CD4-positive, alpha-beta T cell treated with Interleukin-15 for 4 hours (primary cell): ENCODE measurements around the gene BRPF1.

Experiments used
- DNase-seq: peaks from one replicate; pipeline ENCODE4 v3.0.0-alpha.2; 2020; ENCODE audit warnings: low spot score

The BRPF1 gene

GRCh38 chr3:9736831-9737230 is 5.3 kb downstream of the BRPF1 start:
- no peak for DNase-seq

DNA sequence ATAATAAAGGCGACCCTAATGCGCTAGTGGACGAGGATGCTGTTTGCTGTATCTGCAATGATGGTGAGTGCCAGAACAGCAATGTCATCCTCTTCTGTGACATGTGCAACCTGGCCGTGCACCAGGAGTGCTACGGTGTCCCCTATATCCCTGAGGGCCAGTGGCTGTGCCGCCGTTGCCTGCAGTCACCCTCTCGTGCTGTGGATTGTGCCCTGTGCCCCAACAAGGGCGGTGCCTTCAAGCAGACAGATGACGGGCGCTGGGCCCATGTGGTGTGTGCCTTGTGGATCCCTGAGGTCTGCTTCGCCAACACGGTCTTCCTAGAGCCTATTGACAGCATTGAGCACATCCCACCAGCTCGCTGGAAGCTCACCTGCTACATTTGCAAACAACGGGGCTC is 7.6 kb downstream of the BRPF1 start:
- DNase-seq: no peak

DNA sequence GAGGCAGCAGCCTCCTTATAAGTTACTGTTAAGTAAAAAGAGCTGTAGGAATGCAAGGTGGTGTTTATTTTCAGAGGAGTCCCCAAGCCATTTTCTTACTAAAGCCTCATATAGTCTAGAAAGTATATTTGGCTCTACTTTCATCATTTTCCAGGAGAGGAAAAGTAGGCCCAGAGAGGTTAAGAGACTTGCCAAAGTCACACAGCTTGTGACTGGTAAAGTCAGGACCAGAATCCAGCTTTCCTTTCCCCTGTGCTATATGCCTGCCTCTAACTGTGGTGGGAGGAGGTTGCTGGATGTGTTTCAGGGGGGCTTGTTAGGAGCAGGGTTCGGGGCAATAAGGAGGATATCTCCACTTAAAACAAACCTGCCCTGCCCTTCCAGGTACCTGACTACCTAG is 11.0 kb downstream of the BRPF1 start:
- no peak for DNase-seq

DNA sequence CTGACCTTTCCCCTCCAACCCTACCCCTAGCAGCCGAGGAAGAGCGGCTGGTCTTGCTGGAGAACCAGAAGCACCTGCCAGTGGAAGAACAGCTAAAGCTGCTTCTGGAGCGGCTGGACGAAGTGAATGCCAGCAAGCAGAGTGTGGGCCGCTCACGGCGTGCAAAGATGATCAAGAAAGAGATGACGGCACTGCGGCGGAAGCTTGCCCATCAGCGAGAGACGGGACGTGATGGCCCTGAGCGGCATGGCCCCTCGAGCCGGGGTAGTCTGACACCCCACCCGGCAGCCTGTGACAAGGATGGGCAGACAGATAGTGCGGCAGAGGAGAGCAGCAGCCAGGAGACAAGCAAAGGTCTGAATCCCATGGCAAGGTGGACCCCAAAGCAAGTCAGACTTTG is 12.0 kb downstream of the BRPF1 start:
- DNase-seq: no peak

- no peak for DNase-seq
Measured at GRCh38 chr3:9744162-9744561, 12.6 kb downstream of the BRPF1 start.

GRCh38 chr3:9745521-9745920 is 14.0 kb downstream of the BRPF1 start:
- no peak for DNase-seq

GRCh38 chr3:9746330-9746729 is 14.8 kb downstream of the BRPF1 start:
- DNase-seq: no peak

GRCh38 chr3:9747267-9747666 is 15.7 kb downstream of the BRPF1 start:
- DNase-seq: no peak

DNA sequence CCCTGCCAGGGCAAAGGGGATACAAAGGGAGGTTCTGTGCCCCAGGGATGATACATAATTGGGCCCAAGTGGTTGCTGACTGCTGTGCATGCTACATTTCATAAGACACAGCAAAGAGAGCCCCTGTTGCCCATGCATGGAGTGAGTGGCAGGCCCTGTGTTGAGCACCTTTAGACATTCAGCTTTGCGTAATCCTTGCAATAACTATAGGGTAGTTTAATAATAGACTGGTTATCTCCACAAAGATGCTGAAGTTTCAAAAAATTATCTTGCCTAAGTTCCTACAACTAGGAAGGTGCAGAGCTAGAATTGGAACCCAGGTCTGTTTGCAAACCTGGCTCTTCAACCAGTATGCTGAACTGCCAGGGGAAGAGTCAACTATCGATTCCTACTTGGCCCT is 16.5 kb downstream of the BRPF1 start:
- no peak for DNase-seq

- DNase-seq: no peak
Measured at GRCh38 chr3:9749296-9749644, 17.7 kb downstream of the BRPF1 start.

DNA sequence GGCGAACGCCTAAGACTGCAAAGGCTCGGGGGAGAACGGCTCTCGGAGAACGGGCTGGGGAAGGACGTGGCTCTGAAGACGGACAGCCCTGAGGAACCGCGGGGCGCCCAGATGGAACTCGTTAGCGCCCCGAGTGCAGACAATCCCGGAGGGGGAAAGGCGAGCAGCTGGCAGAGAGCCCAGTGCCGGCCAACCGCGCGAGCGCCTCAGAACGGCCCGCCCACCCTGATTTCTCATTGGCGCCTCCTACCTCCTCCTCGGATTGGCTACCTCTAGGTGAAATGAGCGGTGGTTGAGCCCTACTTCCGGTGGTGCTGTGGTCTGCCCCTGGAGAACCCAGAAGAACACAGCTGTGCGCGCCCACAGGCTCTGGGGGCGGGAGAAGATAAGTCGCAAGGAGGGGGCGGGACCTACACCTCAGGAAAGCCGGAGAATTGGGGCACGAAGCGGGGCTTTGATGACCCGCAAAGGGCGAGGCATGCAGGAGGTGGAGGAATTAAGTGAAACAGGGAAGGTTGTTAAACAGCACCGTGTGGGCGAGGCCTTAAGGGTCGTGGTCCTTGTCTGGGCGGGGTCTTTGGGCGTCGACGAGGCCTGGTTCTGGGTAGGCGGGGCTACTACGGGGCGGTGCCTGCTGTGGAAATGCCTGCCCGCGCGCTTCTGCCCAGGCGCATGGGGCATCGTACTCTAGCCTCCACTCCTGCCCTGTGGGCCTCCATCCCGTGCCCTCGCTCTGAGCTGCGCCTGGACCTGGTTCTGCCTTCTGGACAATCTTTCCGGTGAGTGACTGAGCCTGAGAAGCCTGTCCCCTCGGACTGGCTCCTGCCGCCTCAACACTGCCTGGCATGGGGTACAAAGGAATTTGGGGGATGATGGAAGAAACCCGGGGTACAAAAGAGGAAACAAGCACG is 18.4 kb downstream of the BRPF1 start, which contains the start of gene OGG1:
TSS of gene OGG1 (plus strand) at position 308 of the 911 bp plus-strand sequence. CDS start at position 643, 335 bp downstream.
- DNase-seq: peak; percentile 95

GRCh38 chr3:9750556-9751411 is 19.2 kb downstream of the BRPF1 start:
- DNase-seq: no peak

- no peak for DNase-seq
Measured at GRCh38 chr3:9754678-9755077, 23.1 kb downstream of the BRPF1 start.

GRCh38 chr3:9757427-9757826 is 25.9 kb downstream of the BRPF1 start:
- no peak for DNase-seq

DNA sequence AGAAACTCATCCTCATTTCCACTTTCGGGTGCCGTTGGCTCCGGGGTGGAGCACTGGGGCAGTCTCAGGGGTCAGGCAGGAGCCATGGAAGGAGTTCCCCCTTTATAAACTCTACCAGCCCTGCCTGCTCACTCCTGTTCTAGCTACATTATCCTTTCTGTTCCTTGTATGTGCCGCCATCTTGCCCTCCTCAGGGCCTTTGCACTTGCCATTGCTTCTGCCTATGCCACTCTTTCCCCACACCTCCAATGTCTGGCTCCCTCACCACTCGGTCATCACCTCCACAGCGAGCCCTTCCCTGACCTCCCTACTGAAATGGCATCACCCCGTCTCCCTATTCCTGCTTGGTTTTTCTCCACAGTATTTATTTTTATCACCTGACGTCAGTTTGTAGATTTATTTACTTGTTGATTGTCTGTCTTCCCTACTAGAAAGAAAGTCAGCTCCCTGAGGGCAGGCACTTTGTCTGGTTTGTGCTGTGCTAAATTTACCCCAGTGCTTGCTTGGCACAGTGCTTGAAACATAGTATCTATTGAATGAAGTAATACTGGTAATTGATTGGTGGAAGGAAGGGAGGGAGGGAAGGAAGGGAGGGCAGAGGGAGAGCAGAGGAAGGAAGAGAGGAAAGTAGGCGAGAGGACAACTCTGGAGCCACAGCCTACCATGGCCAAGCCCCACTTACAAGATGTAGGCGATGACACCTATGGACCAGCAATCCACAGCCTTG is 29.4 kb downstream of the BRPF1 start:
- no peak for DNase-seq

- no peak for DNase-seq
Measured at GRCh38 chr3:9761919-9762318, 30.4 kb downstream of the BRPF1 start.

DNA sequence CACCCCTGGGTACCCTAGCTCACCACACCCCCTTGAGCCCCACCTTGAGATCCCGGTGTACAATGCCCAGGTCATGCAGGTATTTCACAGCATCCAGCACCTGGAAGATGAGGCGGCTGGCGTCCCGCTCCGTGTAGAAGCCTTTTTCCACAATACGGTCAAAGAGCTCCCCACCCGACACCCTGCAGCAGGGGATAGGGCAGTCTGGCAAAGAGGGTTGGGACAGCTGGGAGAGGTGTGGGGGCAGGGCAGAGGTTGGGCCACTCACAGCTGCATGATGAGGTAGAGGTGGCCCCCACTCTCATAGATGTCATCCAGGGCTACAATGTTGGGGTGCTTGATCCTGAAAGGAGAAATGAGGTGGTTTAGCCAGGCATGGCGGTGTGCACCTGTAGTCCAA is 31.3 kb downstream of the BRPF1 start:
- DNase-seq: no peak

- DNase-seq: no peak
Measured at GRCh38 chr3:9765865-9766264, 34.3 kb downstream of the BRPF1 start.

GRCh38 chr3:9767418-9767817 is 35.9 kb downstream of the BRPF1 start:
- DNase-seq: no peak

DNA sequence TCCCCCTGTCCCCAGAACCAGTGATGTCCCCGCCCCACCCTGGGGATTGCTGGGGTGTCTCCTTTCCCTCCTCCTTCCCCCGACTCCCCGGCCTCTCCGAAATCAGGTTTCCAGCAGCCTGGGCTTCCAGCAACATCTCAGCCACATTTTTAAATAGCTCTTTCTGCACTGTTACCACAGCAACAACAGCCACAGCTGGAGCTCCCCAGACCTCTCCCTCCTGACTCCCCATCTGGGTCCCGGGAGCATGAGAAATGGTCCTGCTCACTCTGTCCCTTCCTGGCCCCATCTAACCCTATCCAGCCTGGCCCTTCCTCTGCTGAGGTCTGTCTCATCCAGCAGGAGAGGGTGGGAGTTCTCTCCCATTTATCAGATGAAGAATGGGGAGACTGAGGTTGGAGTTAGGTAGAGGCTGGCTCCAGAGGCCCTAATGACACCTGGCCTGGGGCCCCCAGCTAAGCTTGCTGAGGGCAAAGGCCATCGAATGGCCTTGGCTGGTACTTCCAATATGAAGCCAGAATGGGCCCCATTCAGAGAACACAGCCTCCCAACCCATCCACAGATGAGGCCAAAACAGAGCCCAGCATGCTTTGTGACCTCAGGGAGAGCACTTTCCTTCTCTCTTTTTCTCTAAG is 36.7 kb downstream of the BRPF1 start:
- no peak for DNase-seq

GRCh38 chr3:9769012-9769411 is 37.5 kb downstream of the BRPF1 start:
- DNase-seq: no peak
